Caki2 (cell line): ENCODE measurements around the gene TBC1D17. TPM values are rescaled to one million over a fixed set of nuclear protein-coding genes. Genes with fewer than 3 reads are reported as not detected.
"Not testable (repeated sequence)": the region's sequence is repeated elsewhere in the genome, so short reads cannot be mapped to it uniquely, and the experiment has no call there.

ENCODE experiments used
- DNase-seq: peaks from one replicate; pipeline ENCODE4 v3.0.0-alpha.2; 2015; ENCODE audit warnings: low read depth
- in situ Hi-C: cut with HindIII; loops from 2 replicates; pipeline ENCODE4 v1.10.0; 2016; ENCODE audit warnings: low sequenced_read_pairs, low pct_unique_long_range_greater_than_20kb, mixed read lengths
- total RNA-seq: library from RNA; depleted of rRNA; stranded (reverse); fragments of >200 nt; shearing (Covaris generic); gene quantifications from 2 replicates; pipeline ENCODE4 v1.2.3, GENCODE V29; 2014; ENCODE audit warnings: low replicate concordance

The TBC1D17 gene
- total RNA-seq, 1 experiment from 2014 or later: 7.1 TPM

GRCh38 chr19:49907745-49908446, 30.4 kb downstream of the TBC1D17 start:
- DNase-seq: no peak
- in situ Hi-C loops: no loop called here

GRCh38 chr19:49908480-49909420, 31.2 kb downstream of the TBC1D17 start:
- DNase-seq: no peak
- in situ Hi-C loops: no loop called here

GRCh38 chr19:49910179-49910578, 32.7 kb downstream of the TBC1D17 start:
- no peak for DNase-seq
- in situ Hi-C loops: no loop called here

GRCh38 chr19:49911381-49912145, 34.1 kb downstream of the TBC1D17 start:
- no peak for DNase-seq
- in situ Hi-C loops: no loop called here

GRCh38 chr19:49912965-49913685, 35.6 kb downstream of the TBC1D17 start:
- in situ Hi-C loops: no loop called here
- DNase-seq: no peak

GRCh38 chr19:49913720-49914119, 36.2 kb downstream of the TBC1D17 start:
- in situ Hi-C loops: no loop called here
- DNase-seq: no peak

- no peak for DNase-seq
- in situ Hi-C loops: no loop called here
Observed at GRCh38 chr19:49915271-49915670, 37.8 kb downstream of the TBC1D17 start.

- DNase-seq: no peak
- in situ Hi-C loops: no loop called here
Observed at GRCh38 chr19:49916839-49917733, 39.6 kb downstream of the TBC1D17 start.

GRCh38 chr19:49918089-49918488, 40.6 kb downstream of the TBC1D17 start:
- in situ Hi-C loops: no loop called here
- no peak for DNase-seq

GRCh38 chr19:49920624-49921363, 43.3 kb downstream of the TBC1D17 start:
- in situ Hi-C loops: no loop called here
- no peak for DNase-seq

GRCh38 chr19:49921871-49922795, 44.6 kb downstream of the TBC1D17 start:
- DNase-seq: no peak

GRCh38 chr19:49923055-49924003, 45.8 kb downstream of the TBC1D17 start:
- no peak for DNase-seq
- in situ Hi-C loops: no loop called here

More at GRCh38 chr19:49921871-49922795, 44.6 kb downstream of the TBC1D17 start:
- in situ Hi-C loops: no loop called here

- in situ Hi-C loops: no loop called here
- no peak for DNase-seq
Observed at GRCh38 chr19:49924004-49924880, 46.7 kb downstream of the TBC1D17 start.

- in situ Hi-C loops, DNase-seq: not testable (repeated sequence)
Observed at GRCh38 chr19:49924881-49925210, 47.3 kb downstream of the TBC1D17 start.
